GM12878 (cell line): ENCODE measurements around the gene YY1. TPM values are rescaled to one million over a fixed set of nuclear protein-coding genes. Genes with fewer than 3 reads are reported as not detected.
A peak's percentile ranks its signal among the peaks of the same experiment; 100 is the strongest.

Experiments used
- BACH1 ChIP-seq: fragments of 450-650 bp; IDR thresholded peaks from 2 replicates; pipeline ENCODE4 v1.6.1; 2017; ENCODE audit warnings: mild to moderate bottlenecking, borderline replicate concordance
- FOS ChIP-seq: IDR thresholded peaks from 3 replicates; pipeline ENCODE4 v1.6.1; 2011; ENCODE audit warnings: borderline replicate concordance; ENCODE audit not compliant: insufficient read length; ENCODE audit errors: extremely low read depth
- TAF1 ChIP-seq: IDR thresholded peaks from 2 replicates; pipeline ENCODE4 v1.6.1; 2011; ENCODE audit warnings: mild to moderate bottlenecking, low read depth, low read length, borderline replicate concordance
- ZBED1 ChIP-seq: IDR thresholded peaks from 2 replicates; pipeline ENCODE4 v1.6.1; 2016; ENCODE audit warnings: borderline replicate concordance
- polyA plus RNA-seq, 11 experiments: library from polyadenylated mRNA; depleted of rRNA in 4 of 11; unstranded in 6 of 11; stranded (reverse) in 5 of 11; fragments of >200 nt; fragmentation: Nextera tagmentation in 4 of 11; fragmentation: Illumina TruSeq in 1 of 11; extraction: Ambion mirVana in 4 of 11; extraction: Trizol in 1 of 11; gene quantifications; 1 replicate in 1 of 11; 2 replicates in 10 of 11; pipeline versions ENCODE4 v1.2.1 to v1.2.3, GENCODE V29; 2011 to 2016; ENCODE audit warnings: inconsistent platforms in 2 of 11, missing spikeins in 2 of 11, low read depth in 1 of 11
- total RNA-seq, 4 experiments: library from RNA; depleted of rRNA in 3 of 4; stranded (reverse); fragments of >200 nt in 3 of 4; fragmentation: Illumina TruSeq in 1 of 4; extraction: Trizol in 1 of 4; gene quantifications; 2 replicates each; pipeline versions ENCODE4 v1.2.1 to v1.2.3, GENCODE V29; 2013 to 2021
- TF ChIP-seq, protein P1 (sequence below): fragments of 450-650 bp; IDR thresholded peaks from 2 replicates; pipeline ENCODE4 v1.6.1; 2017; ENCODE audit warnings: mild to moderate bottlenecking, moderate library complexity

YY1 gene
- total and polyA plus RNA-seq, 10 of the 15 experiments (the other 5 are each of a cell fraction or from before 2014, with no cell fraction given), result 23.7 to 74.0 (median 39.9) TPM

DNA sequence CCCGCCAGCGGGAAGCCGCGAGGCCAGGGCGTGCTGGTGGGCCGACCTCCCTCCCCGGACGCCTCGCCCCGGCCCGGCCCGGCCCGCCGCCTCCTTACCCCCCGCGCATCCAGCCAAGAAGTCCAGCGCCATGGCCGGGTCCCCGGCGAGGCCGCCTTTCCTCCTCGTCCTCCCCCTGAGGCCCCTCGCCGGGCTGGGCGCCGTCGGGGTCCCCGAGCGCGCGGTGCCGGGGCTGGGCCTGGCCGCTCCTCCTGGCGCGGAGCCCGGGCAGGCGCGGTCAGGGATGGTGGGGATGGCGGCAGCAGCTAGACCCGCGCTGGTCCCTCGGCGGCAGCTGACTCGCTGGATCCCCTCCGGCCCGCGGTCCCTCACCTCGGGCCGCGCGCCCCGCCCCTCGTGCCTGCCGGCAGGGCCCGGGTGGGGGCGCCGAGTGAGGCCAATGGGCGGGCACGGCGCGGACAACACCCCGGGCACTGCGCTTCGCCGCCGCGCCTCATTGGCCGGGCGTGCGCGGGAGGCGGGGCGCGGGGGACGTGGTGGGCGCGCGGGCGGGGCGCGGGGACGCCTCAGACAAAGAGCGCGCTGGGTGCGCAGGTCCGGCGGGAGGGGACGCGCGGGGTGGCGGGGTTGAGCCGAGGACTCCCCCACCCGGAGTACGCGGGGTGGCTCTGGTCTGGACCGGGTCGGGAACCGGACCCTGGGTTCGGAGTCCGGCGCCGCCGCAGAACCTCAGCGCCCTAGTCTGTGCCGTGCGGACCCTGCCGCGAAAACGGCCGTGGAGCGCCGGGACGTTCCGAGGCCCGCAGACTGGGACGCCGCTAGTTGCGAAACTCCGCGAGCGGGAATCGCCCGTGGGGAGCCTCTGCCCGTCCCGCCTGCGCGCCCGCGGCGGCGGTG lies 67.4 kb downstream of the YY1 start, which contains the start of gene SLC25A29 (continued):
- TF ChIP-seq TAF1 (peak; percentile 7; the same call in 1 of the 2 replicates), BACH1 (peak; percentile 33; the same call in 1 of the 2 replicates), ZBED1 (no peak), FOS (peak; percentile 7)
- TF ChIP-seq, protein P1, sequence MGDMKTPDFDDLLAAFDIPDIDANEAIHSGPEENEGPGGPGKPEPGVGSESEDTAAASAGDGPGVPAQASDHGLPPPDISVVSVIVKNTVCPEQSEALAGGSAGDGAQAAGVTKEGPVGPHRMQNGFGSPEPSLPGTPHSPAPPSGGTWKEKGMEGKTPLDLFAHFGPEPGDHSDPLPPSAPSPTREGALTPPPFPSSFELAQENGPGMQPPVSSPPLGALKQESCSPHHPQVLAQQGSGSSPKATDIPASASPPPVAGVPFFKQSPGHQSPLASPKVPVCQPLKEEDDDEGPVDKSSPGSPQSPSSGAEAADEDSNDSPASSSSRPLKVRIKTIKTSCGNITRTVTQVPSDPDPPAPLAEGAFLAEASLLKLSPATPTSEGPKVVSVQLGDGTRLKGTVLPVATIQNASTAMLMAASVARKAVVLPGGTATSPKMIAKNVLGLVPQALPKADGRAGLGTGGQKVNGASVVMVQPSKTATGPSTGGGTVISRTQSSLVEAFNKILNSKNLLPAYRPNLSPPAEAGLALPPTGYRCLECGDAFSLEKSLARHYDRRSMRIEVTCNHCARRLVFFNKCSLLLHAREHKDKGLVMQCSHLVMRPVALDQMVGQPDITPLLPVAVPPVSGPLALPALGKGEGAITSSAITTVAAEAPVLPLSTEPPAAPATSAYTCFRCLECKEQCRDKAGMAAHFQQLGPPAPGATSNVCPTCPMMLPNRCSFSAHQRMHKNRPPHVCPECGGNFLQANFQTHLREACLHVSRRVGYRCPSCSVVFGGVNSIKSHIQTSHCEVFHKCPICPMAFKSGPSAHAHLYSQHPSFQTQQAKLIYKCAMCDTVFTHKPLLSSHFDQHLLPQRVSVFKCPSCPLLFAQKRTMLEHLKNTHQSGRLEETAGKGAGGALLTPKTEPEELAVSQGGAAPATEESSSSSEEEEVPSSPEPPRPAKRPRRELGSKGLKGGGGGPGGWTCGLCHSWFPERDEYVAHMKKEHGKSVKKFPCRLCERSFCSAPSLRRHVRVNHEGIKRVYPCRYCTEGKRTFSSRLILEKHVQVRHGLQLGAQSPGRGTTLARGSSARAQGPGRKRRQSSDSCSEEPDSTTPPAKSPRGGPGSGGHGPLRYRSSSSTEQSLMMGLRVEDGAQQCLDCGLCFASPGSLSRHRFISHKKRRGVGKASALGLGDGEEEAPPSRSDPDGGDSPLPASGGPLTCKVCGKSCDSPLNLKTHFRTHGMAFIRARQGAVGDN, result peak; percentile 64; the same call in 1 of the 2 replicates
- TF ChIP-seq, all 136 proteins: peak for 21
